Measurements from ENCODE around the gene PRADC1.

PRADC1 gene

DNA sequence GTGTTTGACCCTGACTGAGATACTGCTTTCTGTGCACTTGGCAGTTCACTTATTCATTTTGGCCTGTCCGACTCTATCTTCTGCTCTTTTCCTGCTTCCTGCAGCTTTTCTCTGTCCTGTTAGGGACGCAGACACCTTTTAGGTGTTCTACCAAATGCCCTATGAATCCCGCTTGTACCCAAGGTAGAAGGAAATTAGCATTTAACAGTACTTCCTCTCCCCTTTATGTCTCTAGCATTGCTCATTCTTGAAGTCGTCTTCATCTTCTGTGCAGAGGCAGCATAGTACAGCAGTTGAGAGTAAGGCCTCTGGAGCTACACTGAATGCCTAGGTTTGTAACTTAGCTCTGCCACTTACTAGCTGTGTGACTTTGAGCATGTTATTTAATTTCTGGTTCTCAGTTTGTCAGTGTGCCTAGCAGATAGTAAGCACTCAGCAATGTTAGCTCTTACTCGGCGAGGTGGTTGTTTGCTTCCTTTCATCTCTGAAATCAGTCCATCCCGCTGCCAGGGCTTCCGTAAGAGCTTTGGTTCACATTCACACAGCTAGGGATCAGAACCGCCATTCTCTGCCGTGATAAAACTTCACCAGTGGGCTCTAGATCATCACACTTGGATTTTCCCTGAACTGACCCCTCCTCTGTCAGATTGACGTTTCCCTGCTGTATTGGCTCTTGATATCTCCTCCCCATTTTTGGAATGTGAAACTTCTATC lies 2.4 kb upstream of the PRADC1 start:
- DNase-seq (ENCODE audit: low read depth), result no peak

GRCh38 chr2:73233932-73234832 lies 1.1 kb upstream of the PRADC1 start, which contains the start of gene CCT7:
TSS of gene CCT7 (plus strand) at chr2:73234308. CDS start at chr2:73234379, 71 bp downstream.
- peak; percentile 78 for DNase-seq (ENCODE audit: low read depth)

DNA sequence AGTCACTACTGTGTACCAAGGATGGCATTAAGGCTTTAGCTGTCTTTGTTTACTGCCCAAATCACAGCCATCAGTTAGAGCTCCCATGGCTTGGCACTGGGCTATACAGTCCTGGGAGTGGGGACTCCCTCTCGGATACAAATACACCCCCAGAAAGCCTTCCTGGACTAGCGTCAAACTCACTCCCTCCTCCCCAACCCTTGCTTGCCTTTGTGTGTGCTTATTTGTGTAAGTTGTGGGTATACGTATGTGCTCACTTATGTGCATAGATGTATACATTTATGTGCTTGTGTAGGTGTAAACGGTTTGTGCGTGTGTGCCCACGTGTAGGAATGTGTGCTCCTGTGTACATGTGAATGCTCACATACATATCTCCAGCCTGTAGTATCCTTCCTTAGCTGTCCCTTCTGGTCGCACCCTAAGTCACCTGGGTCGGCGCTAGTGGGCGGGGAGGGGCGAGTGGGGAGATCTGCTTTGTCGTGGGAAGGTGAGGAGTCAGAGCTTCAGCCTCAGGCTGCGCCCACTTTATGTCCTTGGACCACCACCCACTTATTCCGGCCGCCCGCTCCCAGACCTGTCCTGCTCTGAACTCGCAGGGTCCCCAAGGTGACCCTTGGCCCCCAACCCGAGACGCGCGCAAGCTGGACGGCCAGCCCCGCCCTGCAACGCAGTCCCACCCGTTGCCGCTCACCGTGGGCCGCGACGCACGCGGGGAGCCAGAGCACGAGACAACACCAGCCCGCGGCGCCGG lies 461 bp downstream of the PRADC1 start:
- DNase-seq (ENCODE audit: low read depth), result no peak

DNA sequence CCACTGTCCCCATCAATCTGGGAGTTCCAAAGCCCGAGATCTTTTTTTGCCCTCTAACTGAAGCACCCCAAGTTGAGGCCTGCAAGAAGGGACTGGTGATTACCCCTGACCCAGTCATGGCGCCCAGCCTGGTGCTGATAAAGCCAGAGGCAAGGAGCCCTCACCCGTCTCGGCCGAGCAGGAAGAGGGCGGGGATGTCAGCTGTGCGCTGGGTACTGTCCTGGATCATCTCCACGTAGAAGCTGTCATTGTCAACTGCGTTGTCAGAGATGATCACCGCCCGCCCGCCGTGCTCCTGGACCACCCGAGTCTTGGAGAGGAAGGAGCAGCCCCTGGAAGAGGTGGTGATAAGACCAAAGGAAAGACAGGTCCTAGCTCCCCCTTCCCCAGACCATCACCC lies 4.4 kb downstream of the PRADC1 start:
- no peak for DNase-seq (ENCODE audit: low read depth)

DNA sequence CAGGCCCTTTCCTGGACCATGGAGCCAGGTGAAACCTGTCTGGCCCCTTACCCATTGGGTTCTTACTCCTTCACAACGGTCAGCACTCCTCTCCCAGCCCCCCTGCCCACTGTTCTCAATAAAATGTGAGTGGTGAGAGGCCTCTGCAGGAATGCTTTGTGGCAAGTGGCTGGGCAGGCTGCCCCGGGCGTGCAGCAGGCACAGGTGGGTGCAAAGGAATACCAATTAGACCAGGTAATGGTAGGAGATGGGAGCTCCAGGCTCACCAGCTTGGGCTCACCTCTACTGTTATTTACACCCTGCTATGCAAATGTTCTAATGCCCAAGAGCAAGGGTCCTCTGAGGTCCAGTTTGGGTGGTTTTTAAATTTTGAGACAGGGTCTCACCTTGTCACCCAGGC lies 6.0 kb downstream of the PRADC1 start:
- DNase-seq (ENCODE audit: low read depth), result no peak

DNA sequence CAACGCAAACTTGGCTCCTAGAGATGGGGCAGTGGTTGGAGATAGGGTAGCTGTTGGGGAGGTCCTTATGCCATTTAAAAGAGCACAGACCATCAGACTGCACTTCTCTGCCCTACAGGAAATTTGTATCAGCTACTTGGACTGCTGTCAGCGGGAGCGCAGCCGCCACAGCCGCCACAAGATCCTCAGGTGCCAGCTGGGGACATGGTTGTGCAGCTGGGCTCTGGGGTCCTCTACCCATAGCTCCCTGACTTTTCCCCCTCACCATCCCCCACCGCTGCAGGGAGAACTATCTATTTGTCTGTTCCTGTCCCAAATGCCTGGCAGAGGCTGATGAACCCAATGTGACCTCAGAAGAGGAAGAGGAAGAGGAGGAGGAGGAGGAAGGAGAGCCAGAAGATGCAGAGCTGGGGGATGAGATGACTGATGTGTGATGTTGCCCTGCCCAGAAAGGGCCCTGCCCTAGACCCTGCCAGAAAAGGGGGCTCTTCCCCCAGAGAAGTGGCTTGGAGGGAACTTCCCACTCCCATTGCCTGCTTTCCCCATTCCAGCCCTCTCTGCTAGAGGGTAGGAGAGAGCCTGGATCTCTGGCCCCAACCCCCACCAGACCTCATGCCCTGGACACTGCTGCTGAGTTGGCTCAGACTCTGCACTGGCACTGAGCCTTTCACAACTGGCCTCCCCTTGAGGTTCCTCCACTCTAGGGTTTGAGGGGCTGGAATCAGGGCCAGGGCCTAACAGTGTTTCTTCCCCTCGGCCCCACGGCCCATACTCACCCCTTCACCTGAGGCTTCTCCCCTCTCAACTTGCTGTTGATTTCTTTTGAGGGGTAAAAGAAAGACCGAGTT lies 7.3 kb downstream of the PRADC1 start:
- DNase-seq (ENCODE audit: low read depth), result no peak

DNA sequence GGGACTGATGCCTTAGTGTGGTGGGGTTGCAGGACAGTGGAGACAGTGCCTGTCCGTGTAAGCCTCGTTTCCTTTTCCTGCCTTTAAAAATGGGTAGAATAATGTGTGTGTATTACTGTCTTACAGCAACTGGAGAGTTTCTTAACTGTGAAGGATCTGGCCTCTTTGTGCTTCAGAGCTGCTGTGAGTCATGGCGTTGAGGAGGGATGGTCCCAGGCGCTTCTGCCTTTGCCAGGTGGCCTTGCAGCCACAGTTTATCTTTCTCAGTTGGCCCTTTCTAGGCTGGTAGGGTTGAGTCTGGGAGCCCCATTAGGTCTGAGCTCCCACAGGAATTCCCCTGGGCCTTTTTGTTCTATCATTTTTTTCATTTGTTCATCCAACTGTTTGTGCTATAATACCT lies 9.2 kb downstream of the PRADC1 start:
- no peak for DNase-seq (ENCODE audit: low read depth)

GRCh38 chr2:73218298-73218697 lies 14.7 kb downstream of the PRADC1 start:
- no peak for DNase-seq (ENCODE audit: low read depth)

DNA sequence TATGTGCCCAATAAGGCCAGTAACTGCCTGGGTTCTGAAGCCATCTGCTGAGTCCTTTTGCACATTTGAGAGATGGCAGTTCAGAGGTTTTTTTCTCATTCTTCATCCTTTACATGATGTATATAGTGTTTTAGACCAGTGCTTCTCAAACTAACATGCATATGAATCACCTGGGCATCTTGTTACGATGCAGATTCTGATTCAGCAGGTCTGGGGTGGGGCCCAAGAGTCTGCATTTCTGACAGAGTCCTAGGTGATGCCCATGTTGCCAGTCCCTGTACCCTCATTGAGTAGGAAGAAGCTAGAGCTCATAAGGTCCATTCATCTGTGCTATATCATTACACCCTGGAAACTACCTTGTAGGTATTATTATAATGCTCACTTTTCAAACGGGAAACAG lies 15.2 kb downstream of the PRADC1 start:
- no peak for DNase-seq (ENCODE audit: low read depth)

DNA sequence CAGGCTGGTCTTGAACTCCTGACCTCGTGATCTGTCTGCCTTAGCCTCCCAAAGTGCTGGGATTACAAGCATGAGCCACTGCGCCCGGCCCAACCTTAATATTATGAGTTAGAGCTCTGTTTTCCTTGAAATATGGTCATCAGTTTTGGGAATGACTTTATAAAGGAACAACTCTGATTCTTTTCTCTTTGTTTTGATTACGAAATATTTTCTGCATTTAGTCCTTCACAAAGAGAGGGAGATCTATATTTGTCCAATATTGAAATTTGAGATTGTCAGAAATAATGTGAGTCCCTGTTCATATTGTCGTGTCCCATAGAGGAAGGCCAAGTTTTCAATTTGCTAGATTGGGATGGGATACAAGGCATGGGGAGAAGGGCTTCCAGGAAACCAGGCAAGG lies 15.9 kb downstream of the PRADC1 start:
- DNase-seq (ENCODE audit: low read depth), result no peak

DNA sequence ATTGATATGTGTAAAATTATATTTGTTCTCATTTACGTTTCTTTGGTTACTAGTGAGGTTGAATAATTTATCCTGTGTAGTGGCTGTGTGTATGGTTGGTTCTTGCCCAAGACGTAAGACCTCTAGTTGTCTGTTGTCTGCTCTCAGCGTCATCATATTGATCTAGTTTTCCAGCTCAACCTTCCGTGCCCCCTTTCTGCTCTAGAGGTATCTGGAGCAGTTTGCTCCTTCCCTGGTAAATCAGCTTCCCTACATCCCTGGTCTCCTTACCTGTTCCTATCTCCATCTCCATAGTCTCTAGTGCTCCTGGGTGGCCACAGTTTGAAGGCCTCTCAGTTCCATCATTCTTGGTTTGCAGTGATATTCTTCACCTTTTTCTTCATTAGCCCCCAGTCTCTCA lies 17.8 kb downstream of the PRADC1 start:
- DNase-seq (ENCODE audit: low read depth), result no peak

- DNase-seq (ENCODE audit: low read depth), result peak; percentile 89
Observed at GRCh38 chr2:73214120-73215035, 18.7 kb downstream of the PRADC1 start, which contains the start of gene SMYD5. TSS of gene SMYD5 (plus strand) at chr2:73214245. CDS start at chr2:73214267, 22 bp downstream.

DNA sequence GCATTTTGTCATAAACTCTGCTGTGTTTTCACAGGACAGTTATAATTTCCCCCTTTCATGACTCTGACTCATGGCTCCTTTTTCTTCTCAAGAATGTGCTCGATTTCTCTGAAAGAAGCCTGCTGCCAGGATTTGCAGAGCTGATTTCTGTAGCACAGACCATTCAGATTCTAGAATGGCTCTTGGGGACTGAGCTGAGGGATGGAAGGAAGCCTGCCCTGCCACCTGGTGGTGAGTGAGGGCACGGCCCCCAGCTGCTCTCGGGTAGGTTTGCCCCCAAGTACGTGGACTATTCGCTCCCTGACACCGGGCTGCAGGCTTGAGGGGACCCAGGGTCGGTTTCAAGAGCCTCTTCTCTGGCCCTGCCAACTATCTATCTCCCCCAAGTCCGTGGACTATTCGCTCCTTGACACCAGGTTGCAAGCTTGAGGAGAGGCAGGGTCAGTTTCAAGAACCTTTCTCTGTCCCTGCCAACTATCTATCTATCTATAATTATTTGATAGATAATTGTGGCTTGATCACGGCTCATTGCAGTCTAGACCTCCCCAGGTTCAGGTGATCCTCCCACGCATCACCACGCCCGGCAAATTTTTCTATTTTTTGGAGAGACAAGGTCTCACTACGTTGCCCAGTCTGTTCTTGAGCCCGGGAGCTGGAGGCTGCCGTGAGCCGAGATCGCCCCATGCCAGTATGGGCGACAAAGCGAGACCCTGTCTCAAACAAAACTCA lies 20.4 kb downstream of the PRADC1 start:
- peak; percentile 62 for DNase-seq (ENCODE audit: low read depth)

DNA sequence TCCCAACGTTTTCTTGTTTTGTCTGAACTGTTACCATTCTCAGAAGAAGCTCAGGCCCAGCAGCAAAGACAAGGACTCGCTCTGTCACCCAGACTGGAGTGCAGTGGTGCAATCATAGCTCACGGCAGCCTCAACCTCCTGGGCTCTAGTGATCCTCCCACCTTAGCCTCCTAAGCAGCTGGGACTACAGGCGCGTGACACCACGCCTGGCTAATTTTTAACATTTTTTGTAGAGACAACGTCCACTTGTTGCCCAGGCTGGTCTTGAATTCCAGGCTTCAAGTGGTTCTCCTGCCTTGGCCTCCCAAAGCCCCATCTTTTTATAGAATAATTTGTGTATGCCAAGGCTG lies 21.0 kb downstream of the PRADC1 start:
- DNase-seq (ENCODE audit: low read depth), result no peak

DNA sequence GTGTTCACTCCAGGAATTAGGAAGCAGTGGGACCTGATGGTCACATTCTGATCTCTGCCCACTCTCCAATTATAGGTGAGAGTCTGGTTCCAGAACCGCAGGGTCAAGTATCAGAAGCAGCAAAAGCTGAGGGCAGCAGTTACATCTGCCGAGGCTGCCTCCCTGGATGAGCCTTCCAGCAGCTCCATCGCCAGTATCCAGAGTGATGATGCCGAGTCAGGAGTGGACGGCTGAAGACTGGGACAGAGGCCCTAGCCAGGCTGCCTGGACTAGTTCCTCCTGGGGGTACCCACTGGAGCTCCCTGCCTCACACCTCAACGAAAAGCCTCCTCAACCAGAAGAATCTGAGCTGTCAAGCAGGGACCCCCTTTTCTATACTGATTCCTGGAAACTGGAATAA lies 22.3 kb downstream of the PRADC1 start:
- no peak for DNase-seq (ENCODE audit: low read depth)

- no peak for DNase-seq (ENCODE audit: low read depth)
Observed at GRCh38 chr2:73210019-73210418, 23.0 kb downstream of the PRADC1 start.

DNA sequence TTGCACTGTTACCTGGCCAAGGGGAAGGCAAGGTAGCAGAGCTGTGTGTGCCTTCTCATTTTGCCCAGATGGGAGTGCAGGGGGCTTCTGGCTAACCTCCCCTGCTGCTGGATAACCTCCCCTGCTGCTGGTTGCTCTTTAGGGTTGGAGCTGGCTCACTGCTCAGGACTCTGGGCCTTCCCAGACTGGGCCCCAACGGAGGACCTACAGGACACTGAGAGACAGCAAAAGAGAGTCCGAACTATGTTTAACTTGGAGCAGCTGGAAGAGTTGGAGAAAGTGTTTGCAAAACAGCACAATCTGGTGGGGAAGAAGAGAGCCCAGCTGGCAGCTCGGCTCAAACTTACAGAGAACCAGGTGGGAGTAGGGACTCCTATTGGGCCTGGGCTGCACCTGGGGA lies 24.8 kb downstream of the PRADC1 start:
- DNase-seq (ENCODE audit: low read depth), result no peak

DNA sequence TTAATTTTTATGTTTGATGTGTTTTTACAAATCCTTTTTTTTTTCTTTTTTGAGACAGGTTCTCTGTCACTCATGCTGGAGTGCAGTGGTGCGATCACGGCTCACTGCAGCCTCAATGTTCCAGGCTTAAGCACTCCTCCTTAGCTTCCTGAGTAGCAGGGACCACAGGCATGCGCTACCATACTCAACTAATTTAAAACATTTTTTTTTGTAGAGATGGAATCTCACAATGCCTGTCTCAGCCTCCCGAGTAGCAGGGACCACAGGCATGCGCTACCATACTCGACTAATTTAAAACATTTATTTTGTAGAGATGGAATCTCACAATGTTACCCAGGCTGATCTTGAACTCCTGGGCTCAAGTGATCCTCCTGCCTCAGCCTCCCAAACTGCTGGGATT lies 27.4 kb downstream of the PRADC1 start:
- DNase-seq (ENCODE audit: low read depth), result no peak

DNA sequence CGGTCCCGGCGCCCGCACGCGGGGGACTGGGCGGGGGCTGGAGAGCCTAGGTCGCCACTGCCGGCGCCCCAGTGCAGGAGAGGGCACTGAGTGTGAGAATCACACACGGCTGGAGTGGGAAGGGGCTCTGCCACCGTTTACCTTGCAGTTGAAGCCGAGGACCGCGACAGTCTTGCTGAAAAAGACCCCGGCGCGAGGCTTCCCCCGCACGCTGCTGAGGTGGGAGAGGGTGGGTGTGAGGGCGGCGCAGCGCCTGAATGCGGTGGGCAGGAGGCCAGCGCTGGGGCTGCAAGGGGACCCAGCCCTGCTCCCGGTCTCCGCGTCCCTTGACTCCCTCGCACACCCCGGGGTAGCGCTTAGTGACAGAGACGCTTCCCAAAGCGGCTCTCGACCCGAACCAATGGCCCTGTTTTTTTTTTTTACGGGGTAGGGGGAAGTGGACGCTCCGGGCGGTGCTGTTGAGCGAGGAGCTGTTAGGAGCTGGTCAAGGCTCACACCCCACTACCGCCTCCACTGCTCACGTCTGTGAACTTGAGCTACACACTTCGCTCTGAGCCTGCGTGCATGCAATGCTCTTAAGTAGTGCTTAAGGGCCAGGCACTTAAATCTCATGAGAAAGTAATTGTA lies 29.9 kb downstream of the PRADC1 start:
- DNase-seq (ENCODE audit: low read depth), result no peak

Measured in activated T-cell treated with anti-CD3 and anti-CD28 coated beads for 1 hour (primary cell).